Measurements from ENCODE around the gene ZFAND2A.

DNA sequence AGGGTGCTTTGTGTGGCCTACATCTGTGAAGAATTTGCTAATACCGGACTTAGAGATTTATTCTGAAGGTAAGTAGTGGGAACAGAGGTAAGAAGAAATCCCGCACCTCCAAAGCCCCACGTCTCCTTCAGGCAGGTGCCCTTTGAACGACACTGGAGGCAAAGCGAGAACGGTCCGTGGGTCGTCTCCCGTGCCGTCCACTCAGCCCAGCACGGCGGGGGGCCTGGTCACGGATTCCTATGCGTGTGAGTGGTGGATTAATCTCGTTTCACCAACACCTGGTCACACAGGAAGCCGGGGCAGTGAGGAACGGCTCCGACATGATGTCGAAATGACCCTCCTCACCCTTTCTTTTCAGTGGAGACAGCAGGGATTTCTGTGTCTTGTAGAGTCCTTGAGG lies 21.0 kb upstream of the ZFAND2A start:
- TF ChIP-seq, protein P1, sequence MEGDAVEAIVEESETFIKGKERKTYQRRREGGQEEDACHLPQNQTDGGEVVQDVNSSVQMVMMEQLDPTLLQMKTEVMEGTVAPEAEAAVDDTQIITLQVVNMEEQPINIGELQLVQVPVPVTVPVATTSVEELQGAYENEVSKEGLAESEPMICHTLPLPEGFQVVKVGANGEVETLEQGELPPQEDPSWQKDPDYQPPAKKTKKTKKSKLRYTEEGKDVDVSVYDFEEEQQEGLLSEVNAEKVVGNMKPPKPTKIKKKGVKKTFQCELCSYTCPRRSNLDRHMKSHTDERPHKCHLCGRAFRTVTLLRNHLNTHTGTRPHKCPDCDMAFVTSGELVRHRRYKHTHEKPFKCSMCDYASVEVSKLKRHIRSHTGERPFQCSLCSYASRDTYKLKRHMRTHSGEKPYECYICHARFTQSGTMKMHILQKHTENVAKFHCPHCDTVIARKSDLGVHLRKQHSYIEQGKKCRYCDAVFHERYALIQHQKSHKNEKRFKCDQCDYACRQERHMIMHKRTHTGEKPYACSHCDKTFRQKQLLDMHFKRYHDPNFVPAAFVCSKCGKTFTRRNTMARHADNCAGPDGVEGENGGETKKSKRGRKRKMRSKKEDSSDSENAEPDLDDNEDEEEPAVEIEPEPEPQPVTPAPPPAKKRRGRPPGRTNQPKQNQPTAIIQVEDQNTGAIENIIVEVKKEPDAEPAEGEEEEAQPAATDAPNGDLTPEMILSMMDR (IDR thresholded peaks at IDR 0.05): no peak
- TF ChIP-seq POLR2A (IDR thresholded peaks at IDR 0.05): no peak

Measured in heart left ventricle (tissue), 13 donors.